ENCODE measurements around the gene TIGD1.
"Not testable (repeated sequence)": the region's sequence is repeated elsewhere in the genome, so short reads cannot be mapped to it uniquely, and the experiment has no call there.

The TIGD1 gene

GRCh38 chr2:232570481-232570880, 20.1 kb upstream of the TIGD1 start:
- DNase-seq (ENCODE audit: low spot score): not testable (repeated sequence)

GRCh38 chr2:232569541-232569940, 19.2 kb upstream of the TIGD1 start:
- no peak for DNase-seq (ENCODE audit: low spot score)

GRCh38 chr2:232568161-232568560, 17.8 kb upstream of the TIGD1 start:
- DNase-seq (ENCODE audit: low spot score): no peak

DNA sequence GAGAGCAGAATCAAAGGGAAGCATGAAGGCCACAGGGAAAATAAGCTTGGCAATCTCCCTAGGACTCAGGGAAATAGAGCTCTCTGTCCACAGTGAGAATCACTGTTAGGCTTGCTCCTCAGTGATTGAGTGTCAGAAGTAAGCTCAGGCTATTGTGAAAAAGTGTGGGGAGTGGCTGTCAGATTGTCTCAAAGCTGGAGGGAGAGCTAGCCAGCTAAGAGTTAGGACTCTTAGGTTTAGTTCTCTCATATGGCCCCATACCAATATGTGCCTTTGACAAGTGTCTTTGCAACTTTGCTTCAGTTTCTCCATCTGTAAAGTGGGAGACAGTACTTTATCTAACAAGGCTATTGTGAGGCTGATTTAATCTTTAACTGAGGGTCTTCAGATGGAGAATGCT, 17.4 kb upstream of the TIGD1 start:
- no peak for DNase-seq (ENCODE audit: low spot score)

DNA sequence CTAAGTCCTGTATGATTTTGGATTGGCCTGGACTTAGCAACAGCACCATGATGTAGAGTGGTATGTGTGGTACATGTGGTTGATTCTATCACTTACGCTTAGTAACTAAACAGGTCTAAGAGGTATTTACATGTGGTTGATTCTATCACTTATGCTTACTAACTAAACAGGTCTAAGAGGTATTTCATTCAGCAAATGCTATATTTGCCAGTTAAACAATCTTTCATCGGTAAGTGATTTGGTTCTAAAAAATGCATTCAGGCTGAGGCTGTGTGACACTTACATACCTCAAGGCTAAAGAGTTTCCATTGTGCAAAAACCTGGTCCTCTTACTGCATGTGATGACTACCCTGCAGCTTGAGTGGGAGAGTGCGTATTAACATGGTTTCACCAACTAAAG, 13.2 kb upstream of the TIGD1 start:
- no peak for DNase-seq (ENCODE audit: low spot score)

GRCh38 chr2:232562515-232563151, 12.3 kb upstream of the TIGD1 start:
- no peak for DNase-seq (ENCODE audit: low spot score)

DNA sequence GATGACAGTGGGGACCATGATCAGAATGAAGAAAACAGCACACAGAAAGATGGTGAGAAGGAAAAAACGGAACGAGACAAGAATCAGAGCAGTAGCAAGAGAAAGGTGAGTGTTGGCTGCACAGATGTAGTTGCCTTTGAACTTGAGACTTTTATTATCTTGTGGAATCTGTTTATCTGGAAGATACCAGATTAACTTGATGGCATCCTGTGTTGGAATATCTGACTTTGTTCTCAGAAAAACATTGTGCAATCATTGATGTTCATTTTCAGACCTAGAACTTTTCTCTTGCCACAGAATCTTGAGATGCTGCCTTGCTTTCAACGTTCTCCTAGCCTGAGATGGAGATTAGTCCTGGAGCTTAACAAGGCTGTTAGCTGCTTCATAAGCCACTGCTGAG, 6.1 kb upstream of the TIGD1 start:
- no peak for DNase-seq (ENCODE audit: low spot score)

DNA sequence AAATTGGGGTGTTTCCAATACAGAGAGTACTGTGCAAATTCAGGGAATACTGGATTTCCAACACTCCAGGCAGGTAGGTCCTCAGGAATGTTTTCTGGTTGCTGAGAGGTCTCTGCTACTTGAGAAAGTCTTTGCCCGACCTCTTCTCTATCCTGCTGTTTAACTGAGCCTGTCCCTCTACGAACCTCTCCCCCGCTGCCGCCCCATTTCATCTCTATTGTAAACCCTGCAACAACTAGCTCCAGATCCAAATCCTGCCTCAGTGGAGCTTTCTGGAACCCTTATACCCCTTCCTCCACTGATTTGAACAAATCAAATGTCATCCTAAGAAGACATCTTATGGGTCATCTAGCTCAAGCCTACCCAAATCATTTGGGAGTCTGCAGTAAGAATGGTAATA, 1.4 kb upstream of the TIGD1 start:
- DNase-seq (ENCODE audit: low spot score): no peak

- DNase-seq (ENCODE audit: low spot score): no peak
Measured at GRCh38 chr2:232551250-232551638, 887 bp upstream of the TIGD1 start.

DNA sequence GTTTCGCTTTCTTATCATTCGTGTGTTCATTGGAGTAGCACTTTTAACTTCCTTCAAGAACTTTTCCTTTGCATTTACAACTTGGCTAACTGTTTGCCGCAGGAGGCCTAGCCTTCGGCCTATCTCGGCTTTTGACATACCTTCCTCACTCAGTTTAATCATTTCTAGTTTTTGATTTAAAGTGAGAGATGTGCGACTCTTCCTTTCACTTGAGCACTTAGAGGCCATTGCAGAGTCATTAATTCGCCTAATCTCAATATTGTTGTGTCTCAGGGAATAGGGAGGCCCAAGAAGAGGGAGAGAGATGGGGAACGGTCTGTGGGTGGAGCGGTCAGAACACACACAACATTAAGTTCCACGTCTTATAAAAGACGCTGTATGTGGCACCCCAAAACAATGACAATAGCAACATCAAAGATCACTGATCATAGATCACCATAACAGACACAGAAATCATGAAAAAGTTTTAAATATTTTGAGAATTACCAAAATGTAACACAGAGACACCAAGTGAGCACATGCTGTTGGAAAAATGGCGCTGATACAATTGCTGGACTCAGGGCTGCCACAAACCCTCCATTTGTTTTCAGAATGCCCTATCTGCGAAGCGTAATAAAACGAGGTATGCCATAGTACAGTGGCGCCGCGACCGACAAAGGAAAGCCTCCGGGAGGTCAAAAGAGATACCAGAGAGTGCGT, 553 bp downstream of the TIGD1 start:
- DNase-seq (ENCODE audit: low spot score): no peak

DNA sequence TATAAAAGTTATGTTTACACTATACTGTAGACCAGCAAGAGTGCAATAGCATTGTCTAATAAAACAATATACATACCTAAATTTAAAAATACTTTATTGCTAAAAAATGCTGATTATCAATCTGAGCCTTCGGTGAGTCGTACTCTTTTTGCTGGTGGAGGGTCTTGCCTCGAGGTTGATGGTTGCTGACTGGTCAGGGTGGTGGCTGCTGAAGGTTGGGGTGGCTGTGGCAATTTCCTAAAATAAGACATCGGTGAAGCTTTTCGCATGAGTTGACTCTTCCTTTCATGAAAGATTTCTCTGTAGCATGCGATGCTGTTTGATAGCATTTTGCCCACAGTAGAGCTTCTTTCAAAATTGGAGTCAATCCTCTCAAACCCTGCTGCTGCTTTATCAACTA, 2.4 kb downstream of the TIGD1 start:
- no peak for DNase-seq (ENCODE audit: low spot score)

- DNase-seq (ENCODE audit: low spot score): no peak
Measured at GRCh38 chr2:232545511-232546375, 4.6 kb downstream of the TIGD1 start.

DNA sequence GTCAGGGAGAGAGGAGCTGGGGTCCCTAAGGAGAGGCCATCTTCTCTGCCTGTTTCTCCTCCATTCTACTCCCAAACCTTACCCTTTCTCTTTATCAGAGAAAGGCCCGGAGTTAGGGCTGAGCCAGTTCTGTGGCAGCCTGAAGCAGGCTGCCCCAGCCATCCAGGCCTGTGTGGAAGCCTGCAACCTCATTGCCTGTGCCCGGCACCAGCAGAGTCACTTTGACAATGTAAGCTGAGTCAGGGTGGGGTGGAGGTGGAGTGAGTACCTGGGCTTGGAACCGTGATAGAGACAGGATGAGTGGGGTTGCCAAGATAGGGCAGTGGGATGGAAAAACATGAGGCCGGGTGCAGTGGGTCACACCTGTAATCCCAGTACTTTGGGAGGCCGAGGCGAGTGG, 5.7 kb downstream of the TIGD1 start:
- no peak for DNase-seq (ENCODE audit: low spot score)

- no peak for DNase-seq (ENCODE audit: low spot score)
Measured at GRCh38 chr2:232543928-232544631, 6.3 kb downstream of the TIGD1 start.

DNA sequence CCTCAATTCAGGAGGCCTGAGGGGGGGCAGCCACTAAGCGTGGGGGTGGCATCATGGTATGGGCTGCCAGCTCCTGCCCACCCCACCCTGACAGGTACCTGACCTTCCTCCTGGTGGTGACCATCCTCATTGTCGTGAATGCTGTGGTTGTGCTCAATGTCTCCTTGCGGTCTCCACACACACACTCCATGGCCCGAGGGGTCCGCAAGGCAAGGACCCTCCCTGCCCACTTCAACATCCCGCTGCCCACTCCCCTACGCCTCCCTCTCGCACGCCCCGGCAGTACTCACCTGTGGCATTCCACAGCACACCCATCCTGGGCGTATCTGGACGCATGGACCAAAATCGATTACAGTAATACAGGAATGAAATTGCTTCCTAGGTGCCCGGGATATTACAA, 6.9 kb downstream of the TIGD1 start:
- DNase-seq (ENCODE audit: low spot score): no peak

- DNase-seq (ENCODE audit: low spot score): no peak
Measured at GRCh38 chr2:232542715-232543467, 7.5 kb downstream of the TIGD1 start.

DNA sequence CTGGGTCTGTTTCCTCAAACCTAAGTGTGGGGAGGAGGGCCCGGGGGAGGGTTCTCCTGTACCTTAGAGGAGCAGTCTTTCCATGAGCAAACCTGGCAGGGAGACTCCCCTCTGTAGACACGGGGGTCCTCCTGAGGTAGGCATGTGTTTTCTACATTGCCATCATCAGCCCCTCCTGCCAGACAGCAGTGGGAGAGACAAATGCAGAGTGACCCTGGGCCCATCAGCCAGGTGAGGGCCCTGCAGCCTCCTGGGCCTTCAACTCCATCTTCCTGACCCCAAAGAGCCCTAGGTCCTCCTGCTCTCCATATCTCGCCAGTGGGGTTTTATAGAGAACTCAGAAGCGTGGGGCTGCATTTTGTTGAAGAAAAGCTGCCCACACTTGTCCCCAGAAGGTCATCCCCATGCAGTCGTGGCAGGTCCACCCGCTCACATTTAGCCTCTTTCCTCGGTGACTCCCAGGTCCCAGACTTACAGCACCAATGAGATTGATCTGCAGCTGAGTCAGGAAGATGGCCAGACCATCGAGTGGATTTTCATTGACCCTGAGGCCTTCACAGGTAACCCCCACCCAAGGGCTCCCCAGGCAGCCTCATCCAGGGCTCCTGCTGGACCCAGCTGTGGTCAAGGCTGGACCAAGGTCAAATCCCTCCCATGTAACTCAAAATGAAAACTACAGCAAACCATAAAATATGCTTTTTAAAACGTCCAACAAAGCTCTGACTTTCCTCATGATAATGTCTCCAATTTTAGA, 8.2 kb downstream of the TIGD1 start:
- DNase-seq (ENCODE audit: low spot score): no peak

DNA sequence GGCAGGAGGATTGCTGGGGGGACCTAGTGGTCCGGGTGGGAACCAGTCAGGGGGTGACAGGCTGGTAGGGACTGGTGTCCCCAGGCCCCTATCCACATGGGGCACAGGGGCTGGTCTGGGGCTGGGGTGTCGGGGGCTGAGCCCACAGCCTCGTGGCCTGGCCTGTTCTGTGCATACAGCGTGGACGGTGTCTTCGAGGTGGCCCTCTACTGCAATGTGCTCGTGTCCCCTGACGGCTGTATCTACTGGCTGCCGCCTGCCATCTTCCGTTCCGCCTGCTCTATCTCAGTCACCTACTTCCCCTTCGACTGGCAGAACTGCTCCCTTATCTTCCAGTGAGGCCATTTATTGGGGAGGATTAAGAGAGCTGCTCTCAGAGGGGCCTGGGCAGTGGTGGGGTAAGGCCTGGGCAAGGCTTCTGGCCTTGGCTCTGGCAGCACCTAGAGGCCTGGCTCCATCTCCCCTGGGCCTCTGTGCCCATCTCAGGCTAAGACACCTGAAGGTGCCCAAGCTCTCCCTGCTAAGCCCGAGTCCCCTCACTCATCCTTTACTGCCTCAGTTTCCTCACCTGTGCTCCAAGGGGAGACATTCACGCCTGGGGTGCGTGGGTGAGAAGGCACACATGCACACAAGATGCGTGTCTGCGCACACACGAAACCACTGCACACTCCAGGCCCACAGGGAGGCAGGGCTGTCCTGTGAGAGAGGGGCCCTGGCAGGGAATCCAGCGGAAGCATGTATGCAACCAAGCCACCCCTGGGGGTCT, 9.0 kb downstream of the TIGD1 start:
- no peak for DNase-seq (ENCODE audit: low spot score)

- no peak for DNase-seq (ENCODE audit: low spot score)
Measured at GRCh38 chr2:232540441-232541041, 9.8 kb downstream of the TIGD1 start.
